Activated CD8-positive, alpha-beta memory T cell treated with anti-CD3 and anti-CD28 coated beads, Interleukin-2, amount 50 U/mL, for 48 hours (primary cell): ENCODE measurements around the gene LARP6.
"Not testable (repeated sequence)": the region's sequence is repeated elsewhere in the genome, so short reads cannot be mapped to it uniquely, and the experiment has no call there.

Source experiments
- DNase-seq: peaks from one replicate; pipeline ENCODE4 v3.0.0-alpha.2; 2020

LARP6 gene

GRCh38 chr15:70858614-70859321, 4.8 kb upstream of the LARP6 start:
- not testable (repeated sequence) for DNase-seq

GRCh38 chr15:70857562-70858285, 3.8 kb upstream of the LARP6 start:
- no peak for DNase-seq

- DNase-seq, result no peak
Measured at GRCh38 chr15:70856884-70857561, 3.1 kb upstream of the LARP6 start.

GRCh38 chr15:70856177-70856883, 2.4 kb upstream of the LARP6 start:
- no peak for DNase-seq

- no peak for DNase-seq
Measured at GRCh38 chr15:70855764-70856163, 1.8 kb upstream of the LARP6 start.

- no peak for DNase-seq
Measured at GRCh38 chr15:70854666-70854976, 664 bp upstream of the LARP6 start.

- peak; percentile 59 for DNase-seq
Measured at GRCh38 chr15:70853318-70853972, 512 bp downstream of the LARP6 start.

- no peak for DNase-seq
Measured at GRCh38 chr15:70852501-70853317, 1.2 kb downstream of the LARP6 start.

- no peak for DNase-seq
Measured at GRCh38 chr15:70851889-70852288, 2.1 kb downstream of the LARP6 start.

- DNase-seq, result no peak
Measured at GRCh38 chr15:70845602-70846360, 8.2 kb downstream of the LARP6 start.

GRCh38 chr15:70837476-70837875, 16.5 kb downstream of the LARP6 start:
- no peak for DNase-seq

- no peak for DNase-seq
Measured at GRCh38 chr15:70835841-70836240, 18.1 kb downstream of the LARP6 start.

- DNase-seq, result no peak
Measured at GRCh38 chr15:70835415-70835814, 18.5 kb downstream of the LARP6 start.

GRCh38 chr15:70834999-70835398, 19.0 kb downstream of the LARP6 start:
- DNase-seq, result no peak

- DNase-seq, result no peak
Measured at GRCh38 chr15:70833861-70834765, 19.8 kb downstream of the LARP6 start.

- DNase-seq, result no peak
Measured at GRCh38 chr15:70833422-70833821, 20.5 kb downstream of the LARP6 start.

GRCh38 chr15:70832176-70832575, 21.8 kb downstream of the LARP6 start:
- DNase-seq, result no peak

GRCh38 chr15:70831094-70831911, 22.7 kb downstream of the LARP6 start:
- no peak for DNase-seq

GRCh38 chr15:70830615-70831014, 23.3 kb downstream of the LARP6 start:
- DNase-seq, result no peak
